Stimulated activated CD8-positive, alpha-beta memory T cell treated with anti-CD3 and anti-CD28 coated beads, Interleukin-15, amount 100 ng/mL, for 1 hour (primary cell): Measurements from ENCODE around the gene ROR2.

Source experiments
- DNase-seq: peaks from one replicate; pipeline ENCODE4 v3.0.0-alpha.2; 2020; ENCODE audit warnings: low read depth

Gene ROR2

DNA sequence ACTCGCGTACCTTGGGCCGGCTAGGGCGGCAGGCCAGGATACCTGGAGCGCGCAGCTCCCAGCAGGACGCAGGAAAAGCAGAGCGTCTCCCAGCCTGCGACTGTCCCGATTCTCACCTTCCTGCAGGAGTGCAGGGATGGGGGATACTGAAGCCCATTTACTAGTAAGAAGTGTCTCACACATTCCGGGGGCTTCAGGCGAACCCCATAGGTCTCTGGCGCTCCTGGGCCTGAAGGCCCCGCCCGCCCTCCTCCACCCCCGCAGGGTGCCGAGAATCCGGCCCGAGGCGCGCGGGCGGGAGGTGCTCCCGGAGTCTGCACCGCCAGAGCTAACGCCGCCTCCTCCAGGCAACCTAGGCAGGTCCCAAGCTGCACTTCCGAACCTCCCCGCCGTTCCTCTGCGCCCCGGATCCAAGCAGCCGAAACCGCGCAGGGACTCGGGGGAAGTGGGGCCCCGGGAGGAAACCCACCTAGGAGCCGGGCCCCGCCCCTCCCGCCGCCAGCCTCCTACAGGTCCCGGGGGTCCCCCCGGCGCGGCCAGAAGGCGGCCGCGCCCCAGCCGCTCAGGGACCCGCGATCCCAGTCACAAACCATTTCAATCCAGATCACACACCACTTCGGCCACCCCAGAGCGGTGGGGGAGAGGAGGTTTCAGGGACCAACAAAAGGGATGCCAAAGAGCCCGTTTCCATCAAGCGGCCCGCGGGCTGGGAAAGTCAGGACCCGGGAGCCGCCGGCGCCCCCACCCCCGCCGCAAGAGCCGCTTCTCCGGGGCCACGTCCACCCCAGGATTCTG is 1.2 kb downstream of the ROR2 start:
- DNase-seq, result no peak

DNA sequence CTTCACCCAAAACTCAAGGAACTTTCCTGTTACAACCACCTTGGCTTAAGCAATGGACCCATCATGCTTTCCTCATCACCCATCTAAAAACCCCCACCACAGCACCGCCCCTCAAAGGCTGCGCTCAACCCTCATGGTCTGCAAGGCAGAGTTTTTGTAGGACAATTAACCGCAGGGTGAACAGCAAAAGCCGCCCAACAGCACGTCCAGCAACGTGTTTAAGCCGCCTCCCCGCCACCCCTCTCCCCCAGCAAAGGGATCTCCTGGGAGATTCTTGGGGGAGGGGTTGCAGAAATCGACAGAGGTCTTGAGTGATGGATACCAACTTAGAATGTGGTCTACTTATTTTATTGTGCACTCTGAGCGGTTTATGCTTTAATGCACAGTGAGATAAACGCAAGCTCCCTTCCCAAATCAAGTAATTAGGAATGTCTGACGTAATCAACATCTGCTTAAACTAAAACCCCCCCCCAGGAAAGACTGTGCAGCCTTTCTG is 1.9 kb downstream of the ROR2 start:
- no peak for DNase-seq

DNA sequence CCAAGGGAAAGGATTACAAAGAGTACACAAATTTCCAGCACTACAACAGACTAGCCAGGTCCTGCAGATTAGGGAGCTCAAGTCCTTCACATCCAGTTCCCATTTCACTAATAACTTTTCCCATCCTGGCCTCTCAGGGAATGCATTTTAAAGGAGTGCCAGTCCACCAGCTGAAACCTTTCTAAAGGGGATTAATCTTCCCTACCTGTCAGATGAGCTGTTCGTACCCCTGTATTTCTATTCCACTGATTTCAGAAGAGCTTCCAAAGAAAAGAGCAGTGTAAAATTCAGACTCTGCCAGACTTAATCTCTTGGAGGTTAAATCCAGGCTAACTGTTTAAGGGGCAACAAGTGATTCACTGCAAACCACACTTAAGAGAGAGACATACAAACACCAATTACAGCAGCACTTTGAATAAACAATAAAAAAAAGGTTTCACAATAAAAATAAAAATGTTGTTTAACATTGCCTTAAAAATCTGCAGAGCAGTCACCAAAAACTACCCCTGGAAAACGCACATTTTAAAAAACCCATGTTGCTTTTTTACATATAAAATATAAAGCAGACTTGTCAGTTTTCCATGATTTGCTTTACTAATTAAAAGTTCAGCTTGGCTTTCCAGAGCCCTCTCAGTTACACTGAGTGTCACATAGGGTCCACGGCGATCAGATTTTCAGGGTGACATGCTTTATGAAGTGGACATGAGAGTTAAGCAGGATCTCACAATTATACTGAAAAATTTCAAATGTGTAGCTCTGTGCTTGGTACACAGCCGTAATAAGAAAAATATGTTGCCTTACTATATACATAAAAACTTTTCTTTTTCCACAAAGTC is 3.2 kb downstream of the ROR2 start:
- no peak for DNase-seq

DNA sequence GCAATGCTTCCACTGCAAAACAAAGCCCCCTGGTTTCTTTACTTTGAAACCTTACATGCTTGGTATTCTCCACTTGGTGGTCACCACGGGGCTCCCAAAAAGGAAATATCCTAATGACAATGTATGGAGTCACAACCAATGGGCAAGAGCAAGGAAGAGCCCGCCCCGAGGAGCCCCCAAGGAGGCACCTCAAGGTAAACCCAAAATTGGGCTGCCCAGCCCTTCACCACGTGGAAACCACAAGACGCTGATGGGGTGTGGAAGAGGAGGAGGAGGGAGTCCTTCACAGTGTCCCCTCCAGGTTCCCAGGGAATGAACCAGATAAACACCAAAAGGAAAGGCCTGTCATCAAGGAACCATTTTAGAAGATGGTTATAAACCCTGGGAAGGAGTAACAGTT is 3.8 kb downstream of the ROR2 start:
- no peak for DNase-seq

DNA sequence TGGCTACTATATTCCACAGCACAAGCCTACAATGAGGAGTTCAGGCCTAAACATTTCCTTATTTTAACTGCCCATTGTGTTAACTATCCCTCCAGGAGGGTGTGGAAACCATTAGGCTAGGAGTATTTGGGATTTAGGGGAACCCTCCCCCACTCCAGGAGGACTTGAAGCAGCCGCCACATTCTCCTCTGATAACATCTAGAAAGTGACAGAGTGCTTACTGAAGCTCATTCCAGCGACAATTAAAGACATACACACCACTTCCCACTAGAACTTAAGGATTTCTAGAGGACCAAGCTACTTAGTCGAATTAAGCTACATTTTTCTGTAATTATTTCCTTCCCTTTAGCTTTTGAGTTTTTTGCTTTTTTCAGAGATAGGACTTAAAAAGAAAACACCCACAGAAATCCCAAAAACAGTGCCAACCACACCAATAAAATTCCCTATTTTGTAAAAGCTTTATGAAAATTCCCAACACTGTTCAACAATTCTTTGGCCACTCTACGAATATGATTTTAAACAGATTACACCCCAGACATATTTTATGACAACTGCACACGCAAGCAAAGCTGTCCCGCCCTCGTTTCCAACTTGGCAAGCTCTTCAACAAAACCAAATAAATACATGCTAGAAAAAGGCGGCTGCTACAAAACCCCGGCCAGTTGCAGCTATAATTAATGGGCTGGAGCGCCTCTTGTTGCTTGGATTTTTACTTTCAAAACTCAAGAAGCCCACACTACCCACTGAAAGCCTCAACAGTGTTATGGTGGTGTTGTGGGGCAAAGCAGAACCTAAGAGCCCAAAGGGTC is 4.5 kb downstream of the ROR2 start:
- no peak for DNase-seq

DNA sequence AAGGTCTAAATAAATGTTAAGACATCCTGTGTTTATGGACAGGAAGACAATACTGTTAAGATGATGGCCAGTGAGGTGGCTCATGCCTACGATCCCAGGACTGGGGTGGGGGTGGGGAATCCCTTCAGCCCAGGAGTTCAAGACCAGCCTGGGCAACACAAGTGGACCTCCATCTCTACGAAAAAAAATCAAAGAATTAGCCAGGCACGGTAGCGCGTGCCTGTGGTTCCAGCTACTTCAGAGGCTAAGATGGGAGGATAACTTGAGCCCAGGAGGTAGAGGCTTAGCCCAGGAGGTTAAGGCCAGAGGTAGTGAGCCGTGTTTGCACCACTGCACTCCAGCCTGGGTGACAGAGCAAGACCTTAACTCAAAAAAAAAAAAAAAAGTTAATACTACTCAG is 5.3 kb downstream of the ROR2 start:
- DNase-seq, result no peak

DNA sequence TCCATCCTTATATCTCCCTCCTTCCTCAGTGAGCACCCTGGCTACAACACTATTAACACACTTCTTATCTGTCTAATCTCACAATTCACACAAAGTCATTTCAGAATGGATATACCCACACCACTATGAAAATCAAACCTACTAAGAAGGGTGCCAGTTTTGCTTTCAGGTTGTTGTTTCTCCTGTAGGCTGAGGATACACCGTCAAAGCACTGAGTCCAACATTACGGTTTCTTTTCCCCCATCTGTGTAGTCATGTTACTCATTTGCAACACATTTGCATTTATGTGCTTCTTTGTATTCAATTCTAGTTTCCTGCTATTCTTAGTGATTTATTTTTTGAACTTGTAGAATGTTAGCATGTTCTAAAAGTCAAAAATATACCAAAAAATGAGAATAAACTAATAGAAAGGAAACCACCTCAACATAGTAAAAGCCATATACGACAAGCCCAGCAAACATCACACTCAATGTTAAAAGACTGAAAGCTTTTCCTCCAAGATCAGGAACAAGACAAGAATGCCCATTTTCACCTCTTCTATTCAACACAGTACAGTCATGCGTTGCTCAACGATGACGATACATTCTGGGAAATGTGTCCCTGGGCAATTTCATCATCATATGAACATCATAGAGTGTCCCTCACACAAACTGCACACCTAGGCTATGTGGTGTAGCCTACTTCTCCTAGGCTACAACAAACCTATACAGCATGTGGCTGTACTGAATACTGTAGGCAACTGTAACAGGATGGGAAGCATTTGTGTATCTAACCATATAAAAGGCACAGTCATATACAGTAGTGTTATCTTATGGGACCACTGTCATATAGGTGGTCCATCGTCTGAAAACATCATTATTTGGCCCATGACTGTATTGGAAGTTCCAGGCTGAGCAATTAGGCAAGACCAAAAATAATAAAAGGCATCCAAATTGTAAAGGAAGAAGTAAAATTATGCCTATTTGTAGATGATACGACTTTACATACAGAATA is 6.3 kb downstream of the ROR2 start:
- no peak for DNase-seq

DNA sequence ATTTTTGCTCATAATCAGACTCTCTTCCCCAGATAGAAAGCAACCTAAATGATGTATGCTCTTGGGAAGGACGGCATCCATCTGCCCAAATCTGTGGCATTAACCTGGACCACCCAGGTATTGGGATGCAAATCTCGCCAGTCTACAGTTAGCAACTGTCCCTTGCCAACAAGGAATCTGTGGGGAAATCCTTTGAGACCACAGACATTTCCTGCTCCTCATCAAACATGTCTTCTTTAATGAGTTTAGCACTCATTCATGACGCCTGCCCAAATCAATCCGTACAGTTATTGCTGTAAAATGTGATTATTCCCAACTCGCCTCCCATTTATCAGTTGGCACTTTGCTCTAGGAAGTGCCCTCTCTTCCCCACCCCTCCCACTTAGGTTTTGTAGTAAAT is 7.8 kb downstream of the ROR2 start:
- DNase-seq, result no peak

DNA sequence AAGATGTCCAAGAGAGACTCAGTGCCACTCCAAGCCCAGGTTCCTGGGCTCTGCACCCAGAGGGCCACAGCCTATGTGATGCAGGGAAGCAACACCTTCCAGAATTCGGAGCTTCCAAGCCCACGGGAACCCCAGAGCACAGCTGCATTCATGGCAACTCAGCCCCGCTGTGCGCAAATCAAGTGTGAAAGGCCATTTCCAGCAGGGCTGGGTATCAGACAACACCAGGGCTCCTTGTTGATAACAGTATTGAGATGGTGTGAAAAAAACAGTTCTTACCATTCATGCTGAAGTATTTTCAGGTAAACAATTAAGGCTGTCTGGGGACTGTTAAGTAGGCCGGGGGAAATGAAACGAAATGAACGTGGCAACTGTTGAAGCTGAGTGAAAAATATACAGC is 10.1 kb downstream of the ROR2 start:
- no peak for DNase-seq

DNA sequence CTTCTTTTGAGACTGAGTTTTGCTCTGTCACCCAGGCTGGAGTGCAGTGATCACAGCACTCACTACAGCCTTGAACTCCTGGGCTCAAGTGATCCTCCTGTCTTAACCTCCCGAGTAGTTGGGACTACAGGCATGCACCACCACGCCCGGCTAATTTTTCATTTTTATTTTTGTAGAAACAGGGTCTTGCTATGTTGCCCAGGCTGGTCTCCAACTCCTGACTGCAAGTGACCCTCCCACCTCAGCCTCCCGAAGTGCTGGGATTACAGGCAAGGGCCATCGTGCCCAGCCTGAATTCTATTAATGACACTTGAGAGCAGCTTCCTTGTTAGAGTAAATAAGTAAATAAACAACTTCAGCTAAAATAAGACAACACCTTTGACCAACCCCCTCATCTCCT is 12.3 kb downstream of the ROR2 start:
- no peak for DNase-seq

DNA sequence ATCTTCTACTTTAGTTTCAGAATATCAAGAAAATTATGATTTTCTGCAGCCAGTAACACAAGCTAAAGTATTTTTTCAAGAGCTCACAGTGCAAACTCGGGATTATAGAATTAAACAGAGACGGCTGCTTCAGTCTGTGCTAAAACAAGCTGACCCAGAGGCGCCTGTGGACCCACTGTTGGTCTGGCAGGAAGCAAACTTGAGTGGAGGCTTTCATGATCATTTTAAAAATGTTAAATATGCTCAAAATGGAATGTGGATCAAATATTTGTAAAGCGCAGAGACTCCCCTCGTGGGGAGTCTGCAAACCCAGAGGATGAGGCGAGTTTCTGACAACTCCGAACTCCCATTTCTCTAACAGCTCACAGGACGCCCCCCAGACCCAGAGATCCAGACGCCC is 13.0 kb downstream of the ROR2 start:
- DNase-seq, result no peak

DNA sequence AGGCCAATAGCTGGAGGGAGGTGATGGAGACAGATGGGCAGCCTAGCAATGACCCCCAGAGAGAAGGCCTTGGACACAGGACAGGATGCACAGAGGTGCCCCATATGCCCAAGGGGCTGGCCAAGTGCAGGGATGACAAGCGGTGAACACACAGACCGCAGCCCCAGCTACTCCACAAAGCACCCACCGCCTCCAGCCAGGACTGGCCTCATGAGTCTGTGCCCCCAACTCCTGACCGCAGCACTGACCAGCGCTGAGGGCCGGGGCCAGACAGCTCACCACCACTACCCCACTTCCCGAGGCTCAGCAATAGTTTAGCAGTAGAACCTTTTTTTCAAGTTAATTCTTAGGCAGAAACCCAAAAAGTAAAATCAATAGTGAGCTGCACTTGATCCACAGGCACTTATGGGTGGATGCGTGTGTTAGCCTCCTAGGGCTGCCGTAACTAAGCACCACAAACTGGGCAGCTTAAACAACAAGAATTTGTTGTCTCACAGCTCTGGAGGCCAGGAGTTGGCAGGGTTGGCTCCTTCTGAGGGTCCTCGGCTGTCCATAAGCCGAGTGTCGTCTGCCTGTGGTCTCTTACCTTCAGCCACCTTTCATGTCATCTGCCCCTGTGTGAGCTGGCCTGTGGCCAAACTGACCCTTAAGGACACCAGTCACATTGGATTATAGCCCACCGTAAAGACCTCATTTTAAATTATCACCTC is 14.1 kb downstream of the ROR2 start:
- no peak for DNase-seq

DNA sequence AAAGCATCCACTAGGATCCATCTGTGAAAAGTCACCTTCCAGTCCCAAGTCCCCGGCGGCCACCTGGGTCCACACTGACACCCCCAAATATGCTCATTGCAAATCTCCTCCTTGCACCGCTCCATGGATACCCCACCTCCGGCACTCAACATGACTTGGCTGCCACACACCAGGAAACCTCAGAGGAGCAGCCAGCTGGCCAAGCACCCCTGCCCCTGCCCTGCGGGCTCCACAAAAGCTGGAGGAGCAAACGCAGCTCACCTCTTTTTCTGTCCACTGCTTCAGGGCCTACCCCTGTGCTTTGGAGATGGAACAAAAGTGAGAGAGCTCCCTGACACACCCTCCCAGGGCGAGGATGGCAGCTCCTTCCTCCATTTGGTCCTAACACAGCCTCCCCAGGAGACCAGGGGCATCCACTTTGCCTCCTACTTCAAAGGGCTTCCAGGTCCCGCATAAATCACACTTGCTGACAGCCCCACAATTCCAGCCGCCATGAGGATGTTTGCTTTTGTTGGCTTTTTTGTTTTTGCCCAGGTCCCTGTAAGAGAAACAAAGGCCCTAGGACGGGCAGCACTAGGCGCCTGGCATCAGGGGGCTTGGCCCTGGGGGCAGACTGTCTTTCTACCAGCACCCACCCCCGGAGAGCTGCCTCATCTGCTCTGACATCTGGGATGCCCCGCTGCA is 14.8 kb downstream of the ROR2 start:
- DNase-seq, result no peak

DNA sequence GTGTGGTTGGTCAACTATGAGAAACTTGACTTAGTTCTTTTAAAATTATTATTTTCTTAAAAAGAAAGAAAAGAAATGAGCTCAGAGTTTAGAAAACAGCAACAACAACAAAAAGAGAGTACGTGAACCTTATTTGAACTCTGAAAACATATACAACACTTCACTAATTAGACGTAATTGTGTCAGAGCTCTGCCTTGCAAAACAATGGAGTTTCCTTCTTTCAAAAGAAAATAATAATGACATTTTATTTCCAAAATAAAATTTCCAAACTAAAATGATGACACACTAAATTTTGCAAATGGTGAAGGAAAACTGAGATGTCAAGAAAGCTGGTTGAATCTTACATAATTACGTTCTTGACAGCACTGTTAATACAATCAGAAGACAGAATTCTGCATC is 15.4 kb downstream of the ROR2 start:
- no peak for DNase-seq

DNA sequence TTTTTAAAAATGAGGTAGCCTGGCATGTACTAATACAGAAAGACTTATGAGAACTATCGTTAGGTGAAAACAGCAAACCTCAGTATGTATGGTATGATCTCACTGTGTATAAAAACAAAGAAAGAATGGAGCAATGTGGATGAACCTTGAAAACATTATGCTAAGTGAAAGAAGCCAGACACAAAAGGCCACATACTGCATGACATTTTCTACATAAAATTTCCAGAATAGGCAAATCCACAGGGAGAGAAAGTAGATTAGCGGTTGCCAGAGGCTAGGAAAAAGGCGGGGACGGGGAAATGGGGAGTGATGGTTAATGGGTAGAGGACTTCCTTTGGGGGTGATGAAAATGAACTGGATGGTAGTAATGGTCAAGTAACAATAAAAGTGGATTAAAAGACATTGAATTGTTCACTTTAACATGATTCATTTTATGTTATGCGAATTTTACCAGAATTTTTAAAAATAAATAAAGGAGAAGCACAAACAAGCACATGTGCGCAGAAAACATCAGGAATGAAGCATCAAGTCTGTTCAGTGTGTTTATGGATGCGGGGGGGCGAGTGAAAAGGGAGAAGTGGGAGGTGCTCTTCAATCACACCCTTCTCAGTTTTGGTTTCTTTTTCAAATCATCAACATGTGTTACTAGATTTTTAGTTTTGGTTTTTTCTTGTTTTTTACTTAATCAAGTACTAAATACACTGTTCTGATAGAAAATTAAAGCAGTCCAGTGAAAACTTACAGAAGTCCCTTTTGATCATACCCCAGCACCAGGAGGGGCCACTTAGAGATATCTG is 16.3 kb downstream of the ROR2 start:
- DNase-seq, result no peak

DNA sequence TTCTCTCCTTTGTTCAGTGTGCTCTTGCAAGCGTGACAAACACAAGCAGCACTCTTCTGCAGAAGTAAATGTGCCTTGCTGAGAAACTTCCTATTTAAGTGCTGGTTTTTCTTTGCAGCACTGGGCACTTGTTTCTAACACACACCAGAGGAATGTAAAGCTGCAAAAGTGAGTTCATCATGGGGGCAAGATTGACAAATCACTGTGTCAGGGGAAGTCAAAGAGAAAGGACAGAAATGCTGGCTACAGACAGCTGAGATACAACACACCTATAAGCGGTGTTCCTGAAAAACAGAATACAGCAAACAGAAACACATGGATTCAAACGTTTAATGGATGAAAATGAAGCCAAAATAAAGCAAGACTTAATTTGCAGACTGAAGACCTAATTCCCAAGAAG is 19.6 kb downstream of the ROR2 start:
- no peak for DNase-seq

DNA sequence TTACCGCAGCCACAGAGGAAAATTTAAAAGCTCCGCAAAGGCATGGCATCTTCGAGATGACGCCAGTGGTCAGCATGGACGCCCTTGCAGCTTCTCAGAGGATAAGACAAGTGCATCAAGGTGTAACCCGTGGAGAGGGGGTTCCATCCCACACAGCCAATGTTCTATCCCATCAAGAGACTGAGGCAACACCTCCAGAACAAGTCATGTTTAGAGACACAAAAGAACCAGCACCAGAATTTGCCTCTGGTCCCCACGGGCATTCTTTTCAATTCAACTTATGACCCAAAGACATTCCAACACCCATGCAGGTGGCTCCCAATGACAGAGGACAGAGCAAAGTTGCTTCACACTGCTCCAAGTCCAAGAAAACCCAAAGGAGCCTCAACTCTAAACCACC is 20.7 kb downstream of the ROR2 start:
- DNase-seq, result no peak

DNA sequence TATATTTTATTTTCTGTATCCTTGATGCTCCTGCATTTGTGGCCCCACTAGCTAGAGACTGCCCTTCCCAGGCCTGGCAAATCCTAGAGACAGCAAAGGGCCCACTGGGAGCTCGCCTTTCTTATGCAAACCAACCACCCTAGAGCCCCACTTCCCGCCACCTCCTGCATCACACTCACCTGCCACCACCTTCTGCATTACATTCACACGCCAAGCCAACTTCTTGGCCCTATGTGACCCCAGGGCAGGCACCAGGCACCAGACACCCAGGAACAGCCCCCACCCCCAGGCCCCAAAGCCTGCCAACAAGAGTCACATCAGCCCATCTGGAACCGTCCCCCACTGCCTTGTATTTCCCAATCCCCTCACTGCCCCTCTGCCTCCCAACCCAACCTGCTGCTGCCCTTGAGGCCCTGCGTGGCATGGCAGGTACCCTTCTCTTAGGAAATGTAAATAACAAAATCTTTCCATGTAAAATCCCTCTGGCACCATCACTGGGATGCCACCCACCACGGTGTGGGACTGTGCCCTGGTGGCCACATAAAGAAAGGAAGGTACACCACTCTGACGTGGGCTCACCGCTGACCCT is 22.0 kb downstream of the ROR2 start:
- no peak for DNase-seq

DNA sequence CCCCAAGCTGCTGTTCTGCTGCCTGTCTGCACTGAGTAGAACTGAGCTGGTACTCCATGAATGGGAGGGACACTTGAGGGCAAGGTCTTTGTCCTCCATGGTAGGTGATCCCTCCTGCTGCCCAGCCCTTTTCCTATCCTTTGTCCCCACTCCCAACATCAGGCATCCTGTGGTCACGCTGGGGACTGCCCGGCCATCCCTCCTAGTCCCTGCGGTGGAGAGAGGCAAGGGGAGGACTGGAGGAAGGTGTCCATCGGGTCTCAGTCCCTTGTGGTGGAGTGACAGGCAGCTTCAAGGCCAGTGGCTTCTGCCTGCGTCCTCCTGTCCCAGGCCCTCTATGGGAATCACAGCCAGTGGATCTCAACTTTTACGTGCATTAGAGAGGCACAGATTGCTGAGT is 25.9 kb downstream of the ROR2 start:
- no peak for DNase-seq
